Measurements from ENCODE around the gene PPP6R2.

The PPP6R2 gene

GRCh38 chr22:50486561-50487289, 143.6 kb downstream of the PPP6R2 start, which contains the start of gene MIOX:
Gene MIOX (plus strand): TSS chr22:50486859. CDS start chr22:50486898, 39 bp downstream.
- no peak for DNase-seq

- no peak for DNase-seq
Observed at GRCh38 chr22:50487290-50488005, 144.3 kb downstream of the PPP6R2 start.

- no peak for DNase-seq
Observed at GRCh38 chr22:50488006-50488677, 145.0 kb downstream of the PPP6R2 start.

GRCh38 chr22:50488886-50489285, 145.8 kb downstream of the PPP6R2 start:
- no peak for DNase-seq

- DNase-seq, result no peak
Observed at GRCh38 chr22:50489363-50490243, 146.5 kb downstream of the PPP6R2 start.

GRCh38 chr22:50490531-50491308, 147.6 kb downstream of the PPP6R2 start:
- no peak for DNase-seq
